ENCODE results near the gene CEP68.
"Not testable (repeated sequence)": the region's sequence is repeated elsewhere in the genome, so short reads cannot be mapped to it uniquely, and the experiment has no call there.

CEP68 gene

GRCh38 chr2:65030476-65031332 is 25.5 kb upstream of the CEP68 start:
- no peak for DNase-seq (ENCODE audit: low spot score)

- DNase-seq (ENCODE audit: low spot score): no peak
These were observed 24.7 kb upstream of the CEP68 start for GRCh38 chr2:65031341-65032018.

GRCh38 chr2:65032019-65032975 is 23.9 kb upstream of the CEP68 start:
- no peak for DNase-seq (ENCODE audit: low spot score)

- DNase-seq (ENCODE audit: low spot score): no peak
These were observed 23.0 kb upstream of the CEP68 start for GRCh38 chr2:65033178-65033577.

GRCh38 chr2:65033667-65034066 is 22.5 kb upstream of the CEP68 start:
- not testable (repeated sequence) for DNase-seq (ENCODE audit: low spot score)

- DNase-seq (ENCODE audit: low spot score): no peak
These were observed 20.8 kb upstream of the CEP68 start for GRCh38 chr2:65035351-65035943.

GRCh38 chr2:65037178-65037577 is 19.0 kb upstream of the CEP68 start:
- DNase-seq (ENCODE audit: low spot score): no peak

GRCh38 chr2:65039640-65040039 is 16.6 kb upstream of the CEP68 start:
- DNase-seq (ENCODE audit: low spot score): peak; percentile 36

GRCh38 chr2:65040400-65041261 is 15.6 kb upstream of the CEP68 start:
- peak; percentile 91 for DNase-seq (ENCODE audit: low spot score)

GRCh38 chr2:65043001-65043400 is 13.2 kb upstream of the CEP68 start:
- DNase-seq (ENCODE audit: low spot score): no peak

GRCh38 chr2:65044097-65044735 is 12.0 kb upstream of the CEP68 start:
- no peak for DNase-seq (ENCODE audit: low spot score)

- DNase-seq (ENCODE audit: low spot score): no peak
These were observed 10.6 kb upstream of the CEP68 start for GRCh38 chr2:65045651-65046050.

GRCh38 chr2:65046633-65047407 is 9.4 kb upstream of the CEP68 start:
- DNase-seq (ENCODE audit: low spot score): no peak

- DNase-seq (ENCODE audit: low spot score): no peak
These were observed 7.1 kb upstream of the CEP68 start for GRCh38 chr2:65049010-65049639.

- DNase-seq (ENCODE audit: low spot score): no peak
These were observed 5.3 kb upstream of the CEP68 start for GRCh38 chr2:65050931-65051330.

GRCh38 chr2:65053199-65053598 is 3.0 kb upstream of the CEP68 start:
- no peak for DNase-seq (ENCODE audit: low spot score)

GRCh38 chr2:65054749-65055421 is 1.3 kb upstream of the CEP68 start:
- DNase-seq (ENCODE audit: low spot score): no peak

GRCh38 chr2:65055422-65056214 is 598 bp upstream of the CEP68 start:
- no peak for DNase-seq (ENCODE audit: low spot score)
